Keratinocyte (primary cell): Measurements from ENCODE around the gene ABLIM2. TPM values are rescaled to one million over a fixed set of nuclear protein-coding genes. Genes with fewer than 3 reads are reported as not detected.

Source experiments
- DNase-seq: peaks from one replicate; pipeline ENCODE4 v3.0.0-alpha.2; 2011; ENCODE audit warnings: low read depth, missing footprints, low spot score
- FAIRE-seq: peaks from 2 replicates; lab custom pipeline; 2011; peaks lifted over from hg19 to GRCh38; lab: Jason Lieb, UNC
- H2AFZ ChIP-seq: 2 replicates; pipeline ENCODE4 v1.6.0; 2012; ENCODE audit warnings: low read length, control low read depth, inconsistent platforms; ENCODE audit not compliant: control insufficient read depth
- H3K27ac ChIP-seq: 2 replicates; pipeline ENCODE4 v1.5.1; 2011; ENCODE audit warnings: low read length; ENCODE audit not compliant: control insufficient read depth, insufficient read depth
- H3K27me3 ChIP-seq: 3 replicates; pipeline ENCODE4 v1.6.0; 2011; ENCODE audit warnings: low read length; ENCODE audit not compliant: control insufficient read depth, insufficient read depth; ENCODE audit errors: extremely low read depth
- H3K36me3 ChIP-seq, 2 experiments: 2 replicates in 1 of 2; 3 replicates in 1 of 2; pipeline ENCODE4 v1.5.1; 2011; ENCODE audit warnings: low read length in 2 of 2, mild to moderate bottlenecking in 1 of 2; ENCODE audit not compliant: control insufficient read depth in 2 of 2, insufficient read depth in 2 of 2; ENCODE audit errors: extremely low read depth in 1 of 2
- H3K4me1 ChIP-seq: 3 replicates; pipeline ENCODE4 v1.5.1; 2011; ENCODE audit warnings: low read length; ENCODE audit not compliant: control insufficient read depth, insufficient read depth; ENCODE audit errors: extremely low read depth
- H3K4me2 ChIP-seq: 3 replicates; pipeline ENCODE4 v1.6.0; 2011; ENCODE audit warnings: low read depth, low read length; ENCODE audit not compliant: control insufficient read depth, insufficient read depth; ENCODE audit errors: extremely low read depth
- H3K4me3 ChIP-seq, 3 experiments: fragments of 200-600 bp in 1 of 3; sonication (generic) in 1 of 3; 2 replicates in 2 of 3; 3 replicates in 1 of 3; pipeline ENCODE4 v1.5.1; 2011 to 2016; ENCODE audit warnings: low read length in 3 of 3, mild to moderate bottlenecking in 3 of 3, control low read depth in 2 of 3, inconsistent platforms in 1 of 3, low read depth in 1 of 3, mixed read lengths in 1 of 3, mixed run types in 1 of 3, moderate library complexity in 1 of 3; ENCODE audit not compliant: control insufficient read depth in 2 of 3, insufficient read depth in 2 of 3; ENCODE audit errors: extremely low read depth in 1 of 3
- H3K79me2 ChIP-seq: 2 replicates; pipeline ENCODE4 v1.6.0; 2012; ENCODE audit warnings: low read length; ENCODE audit not compliant: control insufficient read depth, insufficient read depth
- H3K9ac ChIP-seq: 3 replicates; pipeline ENCODE4 v1.6.0; 2011; ENCODE audit warnings: low read length; ENCODE audit not compliant: control insufficient read depth, insufficient read depth; ENCODE audit errors: extremely low read depth
- H3K9me1 ChIP-seq: 3 replicates; pipeline ENCODE4 v1.6.0; 2011; ENCODE audit warnings: low read length; ENCODE audit not compliant: control insufficient read depth, insufficient read depth; ENCODE audit errors: extremely low read depth
- H3K9me3 ChIP-seq: 2 replicates; pipeline ENCODE4 v1.5.1; 2012; ENCODE audit warnings: low read depth, low read length; ENCODE audit not compliant: control insufficient read depth
- H4K20me1 ChIP-seq: 3 replicates; pipeline ENCODE4 v1.6.0; 2011; ENCODE audit warnings: low read length; ENCODE audit not compliant: control insufficient read depth, insufficient read depth; ENCODE audit errors: extremely low read depth
- CTCF ChIP-seq, 3 experiments: IDR thresholded peaks in 1 of 3; conservative IDR thresholded peaks in 1 of 3; optimal IDR thresholded peaks in 1 of 3; 2 replicates in 2 of 3; 3 replicates in 1 of 3; pipeline versions ENCODE3 to v1.5.1; 2011; ENCODE audit warnings: low read length in 3 of 3, mild to moderate bottlenecking in 3 of 3, moderate library complexity in 2 of 3, control low read depth in 1 of 3, inconsistent platforms in 1 of 3; ENCODE audit not compliant: insufficient read depth in 2 of 3; ENCODE audit errors: extremely low read depth in 1 of 3
- EZH2 ChIP-seq: IDR thresholded peaks from one replicate; pipeline ENCODE4 v1.6.1; 2012; ENCODE audit warnings: inconsistent platforms, mild to moderate bottlenecking, low read length, moderate library complexity
- dilution Hi-C: fragments of 300-500 bp; cut with MboI; formaldehyde crosslinking; loops from one replicate; pipeline ENCODE4 v1.7.0; 2020; ENCODE audit warnings: low sequenced_read_pairs; ENCODE audit not compliant: extremely low pct_ligation_motif_present
- polyA plus RNA-seq, 5 experiments: library from polyadenylated mRNA; depleted of rRNA in 3 of 5; stranded (reverse) in 3 of 5; stranded (forward) in 1 of 5; unstranded in 1 of 5; fragments of >200 nt; gene quantifications; 1 replicate in 1 of 5; 2 replicates in 3 of 5; 3 replicates in 1 of 5; pipeline versions ENCODE4 v1.2.1 to v1.2.3, GENCODE V29; 2011 to 2012; ENCODE audit warnings: missing spikeins in 2 of 5, low read depth in 1 of 5, low replicate concordance in 1 of 5

Gene ABLIM2
- polyA plus RNA-seq, 1 donor (not counting 4 experiments of a cell fraction or from before 2014, with no cell fraction given), result 0.94 TPM

- H3K36me3 ChIP-seq, result no peaks in the 10 kb centered on the region
- no peak overlapping the region for H3K4me2 ChIP-seq
- no peak overlapping the region for H2AFZ ChIP-seq
- H3K9ac ChIP-seq, result no peak overlapping the region
- H3K9me3 ChIP-seq, result no peaks in the 10 kb centered on the region
- no peaks in the 10 kb centered on the region for H3K79me2 ChIP-seq
- peaks cover 21% of the 10 kb centered on the region for H3K27me3 ChIP-seq
- FAIRE-seq (no peak), DNase-seq (no peak)
- TF ChIP-seq CTCF (optimal IDR thresholded peaks at IDR 0.05 in 1 of 3, IDR thresholded peaks at IDR 0.05 in 1 of 3, conservative IDR thresholded peaks at IDR 0.05 in 1 of 3; ENCODE audit: extremely low read depth in 1 of 3, insufficient read depth in 2 of 3, low read length in 3 of 3), result no peak
- no peak for TF ChIP-seq EZH2
- H3K4me3 ChIP-seq, result no peak overlapping the region
- dilution Hi-C loops, result no loop called here
- no peaks in the 10 kb centered on the region for H3K9me1 ChIP-seq
- H3K4me1 ChIP-seq, result peaks cover 5% of the 10 kb centered on the region
- no peak overlapping the region for H3K27ac ChIP-seq
- peaks cover 1% of the 10 kb centered on the region for H4K20me1 ChIP-seq
Measured at GRCh38 chr4:8118531-8118930, 40.1 kb downstream of the ABLIM2 start.

GRCh38 chr4:8118035-8118434 lies 40.6 kb downstream of the ABLIM2 start:
- no peak for DNase-seq
- dilution Hi-C loops, result no loop called here

More at GRCh38 chr4:8118035-8118434, 40.6 kb downstream of the ABLIM2 start:
- H3K27ac ChIP-seq, result no peak overlapping the region
- TF ChIP-seq CTCF (optimal IDR thresholded peaks at IDR 0.05 in 1 of 3, IDR thresholded peaks at IDR 0.05 in 1 of 3, conservative IDR thresholded peaks at IDR 0.05 in 1 of 3; ENCODE audit: extremely low read depth in 1 of 3, insufficient read depth in 2 of 3, low read length in 3 of 3) (no peak), EZH2 (no peak)
- H3K9me3 ChIP-seq, result no peaks in the 10 kb centered on the region
- no peak overlapping the region for H3K9ac ChIP-seq
- H2AFZ ChIP-seq, result no peak overlapping the region
- H4K20me1 ChIP-seq, result no peaks in the 10 kb centered on the region
- no peak overlapping the region for H3K4me3 ChIP-seq
- no peaks in the 10 kb centered on the region for H3K79me2 ChIP-seq
- H3K27me3 ChIP-seq, result peaks cover 21% of the 10 kb centered on the region
- no peaks in the 10 kb centered on the region for H3K9me1 ChIP-seq
- FAIRE-seq, result no peak
- H3K36me3 ChIP-seq, result no peaks in the 10 kb centered on the region
- no peak overlapping the region for H3K4me2 ChIP-seq
- peaks cover 5% of the 10 kb centered on the region for H3K4me1 ChIP-seq
